Measurements from ENCODE around the gene HSD17B12.

The HSD17B12 gene

DNA sequence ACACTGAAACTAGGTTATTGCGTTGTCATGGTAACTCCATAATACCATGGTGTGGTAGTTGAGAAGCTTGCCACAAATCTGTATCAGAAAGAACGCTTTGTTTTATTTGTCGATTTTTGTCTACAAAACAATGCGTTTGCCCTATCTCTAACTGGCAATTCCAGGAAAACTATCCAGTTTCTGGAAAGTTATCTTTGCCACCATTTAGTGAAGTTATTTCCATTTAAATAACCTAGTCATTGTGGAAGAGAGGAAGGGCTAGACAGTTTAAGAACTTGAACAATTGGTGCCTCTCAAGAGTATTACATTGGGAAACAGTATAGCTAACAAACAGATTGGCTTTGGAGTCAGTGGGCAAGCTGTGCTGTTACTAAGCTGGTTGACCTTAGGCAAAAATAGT, 7.9 kb downstream of the HSD17B12 start:
- no peak for DNase-seq (ENCODE audit: low spot score)

DNA sequence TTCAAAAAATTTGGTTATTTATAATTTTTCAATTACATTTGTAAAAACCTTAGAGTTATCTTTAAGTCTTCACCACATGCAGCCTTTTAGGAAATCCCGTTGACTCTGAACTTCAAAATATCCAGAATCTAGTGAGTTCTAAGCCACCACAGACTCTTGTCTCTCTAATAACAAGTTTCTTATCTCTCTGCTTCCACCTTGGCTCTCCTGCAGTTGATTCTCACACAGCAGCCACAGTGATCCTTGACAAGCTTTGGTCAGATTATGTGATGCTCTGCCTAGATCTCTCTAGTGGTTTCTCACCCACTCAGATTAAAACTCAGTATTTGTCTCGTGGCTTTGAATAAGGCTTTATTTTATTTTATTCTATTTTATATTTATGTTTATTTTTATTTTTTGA, 8.6 kb downstream of the HSD17B12 start:
- no peak for DNase-seq (ENCODE audit: low spot score)

DNA sequence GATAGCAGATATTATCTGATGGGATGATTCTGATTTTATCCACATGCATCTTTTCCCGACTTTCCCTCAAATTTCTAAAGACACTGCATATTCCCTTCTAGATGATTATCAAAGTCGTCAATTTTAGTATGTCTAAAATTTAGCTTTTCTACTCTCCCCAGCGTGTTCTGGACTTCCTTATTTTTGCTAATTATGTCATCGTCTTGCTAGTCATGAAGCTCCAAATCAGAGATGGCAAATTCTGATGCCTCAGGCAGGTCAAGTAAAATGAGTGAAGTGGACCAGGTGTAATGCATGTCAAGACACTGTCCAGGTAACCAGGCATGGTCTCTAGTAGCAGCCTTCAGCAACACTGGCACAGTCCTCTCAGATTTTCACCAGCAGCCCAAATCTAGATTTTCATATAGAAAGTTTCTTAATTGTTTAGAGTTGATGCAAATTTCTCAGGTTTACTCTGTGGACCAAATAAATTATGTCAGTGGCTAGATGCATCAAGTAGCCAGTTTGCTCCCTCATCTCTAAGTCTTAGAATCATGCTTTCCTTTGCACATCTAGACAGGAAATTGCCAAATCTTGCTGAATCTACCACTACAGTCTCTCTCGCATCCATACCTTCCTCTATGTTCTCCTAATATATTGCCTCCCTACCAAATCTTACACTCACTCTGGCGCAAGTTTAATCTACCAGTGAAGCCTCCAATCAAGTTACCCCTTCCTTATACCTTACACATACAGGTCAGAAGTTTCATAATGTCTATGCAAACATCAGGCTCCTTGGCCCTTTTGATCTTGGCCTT, 10.6 kb downstream of the HSD17B12 start:
- no peak for DNase-seq (ENCODE audit: low spot score)

DNA sequence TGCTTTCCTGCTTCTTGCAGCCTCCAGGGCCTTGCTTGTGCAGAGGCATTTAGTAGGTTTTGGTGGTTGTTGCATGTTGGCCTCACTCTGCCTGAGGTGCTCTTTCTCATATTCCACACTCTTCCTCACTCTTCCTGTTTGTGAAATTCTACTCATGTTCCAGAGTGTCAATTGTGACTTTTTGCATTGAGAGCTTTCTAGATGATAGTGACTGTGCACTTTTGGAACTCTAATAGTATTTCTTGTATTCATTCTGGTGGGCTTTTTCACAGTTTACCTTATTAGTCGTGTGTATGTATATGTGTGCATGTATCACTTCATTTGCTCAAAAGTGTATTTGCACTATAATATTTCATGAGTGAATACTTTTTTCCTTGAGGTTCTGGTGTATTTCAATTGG, 11.3 kb downstream of the HSD17B12 start:
- DNase-seq (ENCODE audit: low spot score): no peak

DNA sequence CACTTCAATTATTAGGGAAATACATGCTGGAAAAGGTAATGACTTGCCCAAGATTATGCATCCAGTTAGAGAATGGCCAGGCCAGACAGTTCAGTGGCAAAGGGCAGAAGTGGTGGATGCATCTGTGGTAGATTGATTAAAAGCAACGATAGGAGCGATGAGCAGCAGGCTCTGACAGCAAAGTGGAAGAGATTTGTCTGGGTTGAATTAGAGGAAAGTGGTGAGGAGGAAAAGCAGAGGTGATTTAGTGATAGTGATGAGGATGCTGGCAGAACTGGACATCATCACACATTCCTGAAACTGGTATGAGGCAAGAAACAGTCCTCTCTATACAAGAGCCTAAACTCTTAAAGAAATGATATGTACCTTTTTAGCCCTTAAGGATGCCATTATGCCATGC, 12.5 kb downstream of the HSD17B12 start:
- no peak for DNase-seq (ENCODE audit: low spot score)

DNA sequence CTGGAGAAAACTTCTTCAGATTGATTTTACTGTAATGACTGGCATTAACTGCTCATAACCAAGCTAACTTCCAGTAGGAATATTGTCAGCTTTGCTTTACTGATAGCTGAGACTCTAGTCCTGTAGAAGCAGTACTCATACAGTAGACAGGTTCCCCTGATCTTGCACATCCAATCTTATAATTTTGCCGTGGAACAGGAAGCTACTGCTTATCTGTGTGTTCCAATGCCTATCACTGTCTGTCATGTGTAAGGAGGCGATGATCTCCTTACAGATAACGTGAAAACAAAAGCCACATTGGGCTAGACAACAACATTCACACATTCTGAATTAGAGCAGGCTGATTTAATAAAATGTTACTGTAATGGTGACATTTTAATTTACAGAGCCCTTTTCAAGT, 13.2 kb downstream of the HSD17B12 start:
- no peak for DNase-seq (ENCODE audit: low spot score)

DNA sequence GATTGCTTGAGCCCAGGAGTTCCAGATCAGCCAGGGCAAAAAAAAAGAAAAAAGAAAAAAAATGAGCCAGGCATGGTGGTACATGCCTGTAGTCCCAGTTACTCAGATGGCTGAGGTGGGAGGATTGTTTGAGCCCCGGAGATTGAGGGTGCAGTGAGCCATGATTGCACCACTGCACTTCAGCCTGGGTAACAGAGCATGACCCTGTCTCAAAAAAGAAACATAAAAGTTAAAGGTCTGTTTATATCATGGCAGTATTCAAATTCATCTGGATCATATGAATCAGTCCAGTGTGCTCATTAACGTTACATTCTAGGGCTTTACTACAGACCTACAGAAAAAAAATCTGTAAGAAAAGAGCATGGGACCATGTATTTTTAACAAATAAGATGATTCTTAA, 13.9 kb downstream of the HSD17B12 start:
- no peak for DNase-seq (ENCODE audit: low spot score)

DNA sequence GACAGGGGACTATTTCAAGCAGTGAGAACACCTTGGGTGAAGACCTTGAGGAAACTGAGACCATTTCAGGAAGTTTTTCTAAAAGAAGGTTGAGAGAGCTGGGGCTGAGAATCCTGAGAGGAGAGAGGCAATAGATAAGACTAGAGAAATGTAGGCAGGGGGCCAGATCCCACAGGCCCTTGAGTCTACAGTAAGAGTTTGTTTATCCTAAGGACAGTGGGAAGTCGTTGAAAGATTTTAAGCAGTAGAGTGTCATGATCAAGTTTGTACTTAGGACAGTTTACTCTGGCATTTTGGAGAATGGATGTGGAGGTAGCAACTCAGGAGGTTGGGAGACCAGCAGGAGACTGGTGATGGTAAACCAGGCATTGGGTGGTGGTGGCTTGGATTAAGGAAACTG, 17.1 kb downstream of the HSD17B12 start:
- DNase-seq (ENCODE audit: low spot score): no peak

DNA sequence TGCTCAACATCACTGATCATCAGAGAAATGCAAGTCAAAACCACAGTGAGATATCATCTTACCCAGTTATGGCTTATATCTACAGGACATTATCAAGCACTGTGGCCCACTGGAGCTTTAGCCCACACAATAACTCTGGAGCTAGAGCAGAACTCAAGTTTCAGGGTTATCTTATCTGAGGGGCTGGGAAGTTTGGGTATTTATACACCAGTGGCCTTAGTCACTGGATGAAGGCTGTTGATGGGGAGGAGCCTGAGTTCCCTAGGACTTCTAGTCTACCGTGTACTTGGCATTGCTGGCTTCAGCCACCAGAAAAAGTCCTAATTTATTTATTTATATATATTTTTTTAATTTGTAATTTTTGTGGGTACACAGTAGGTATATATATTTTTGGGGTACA, 19.3 kb downstream of the HSD17B12 start:
- no peak for DNase-seq (ENCODE audit: low spot score)

DNA sequence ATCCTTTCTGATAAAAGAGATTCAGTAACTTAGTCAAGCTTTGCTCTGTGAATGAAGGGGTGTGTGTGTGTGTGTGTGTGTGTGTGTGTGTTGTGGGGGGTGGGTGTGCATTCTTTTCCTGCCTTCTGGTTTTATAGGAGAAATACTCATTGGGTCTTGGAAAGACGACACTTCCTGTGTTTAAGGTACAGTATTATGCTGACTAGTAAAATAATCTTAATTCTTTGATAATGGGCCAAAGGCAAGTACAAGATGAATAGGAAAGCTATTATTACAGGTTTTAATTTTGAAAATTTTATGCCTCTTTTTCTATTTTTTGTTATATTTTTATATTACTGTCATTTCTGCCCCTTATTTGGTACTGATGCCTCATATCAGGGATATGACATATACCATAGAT, 26.1 kb downstream of the HSD17B12 start:
- DNase-seq (ENCODE audit: low spot score): no peak

DNA sequence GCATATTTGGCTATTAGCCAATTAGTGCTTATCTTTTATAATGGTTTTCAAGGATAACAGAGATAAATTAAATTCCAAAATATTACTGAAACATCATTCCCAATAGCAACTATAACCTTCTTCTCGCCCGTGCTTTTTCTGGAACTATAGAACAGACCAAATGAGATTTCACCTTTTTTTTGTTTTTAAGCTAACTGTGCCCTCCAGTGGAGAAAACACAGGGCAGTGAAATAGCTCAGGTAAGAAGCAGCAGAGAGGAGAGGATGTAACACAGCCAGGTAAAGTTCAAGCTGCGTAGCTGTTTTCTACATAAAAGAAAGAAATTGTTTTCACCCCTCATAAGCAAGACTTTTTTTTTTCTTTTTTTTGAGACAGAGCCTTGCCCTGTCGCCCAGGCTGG, 28.2 kb downstream of the HSD17B12 start:
- no peak for DNase-seq (ENCODE audit: low spot score)

DNA sequence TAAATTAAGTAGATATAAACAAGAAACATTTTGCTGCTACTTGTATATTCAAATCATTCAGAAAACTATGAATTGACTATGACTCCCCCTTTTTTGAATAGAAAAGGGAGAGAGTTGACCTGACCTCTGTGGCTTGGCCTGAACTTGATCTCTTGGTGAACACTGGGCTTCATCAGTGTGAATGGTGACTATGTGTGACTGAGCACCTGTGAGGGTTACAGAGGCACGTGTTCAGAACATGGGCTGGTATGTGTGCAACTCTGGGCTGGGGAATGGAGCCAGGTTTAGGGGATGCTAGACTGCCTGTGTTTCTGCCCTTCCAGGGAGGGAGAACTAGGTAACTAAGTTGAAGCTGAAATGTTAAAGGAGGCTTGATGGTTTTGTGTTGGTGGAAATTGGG, 29.2 kb downstream of the HSD17B12 start:
- DNase-seq (ENCODE audit: low spot score): no peak

DNA sequence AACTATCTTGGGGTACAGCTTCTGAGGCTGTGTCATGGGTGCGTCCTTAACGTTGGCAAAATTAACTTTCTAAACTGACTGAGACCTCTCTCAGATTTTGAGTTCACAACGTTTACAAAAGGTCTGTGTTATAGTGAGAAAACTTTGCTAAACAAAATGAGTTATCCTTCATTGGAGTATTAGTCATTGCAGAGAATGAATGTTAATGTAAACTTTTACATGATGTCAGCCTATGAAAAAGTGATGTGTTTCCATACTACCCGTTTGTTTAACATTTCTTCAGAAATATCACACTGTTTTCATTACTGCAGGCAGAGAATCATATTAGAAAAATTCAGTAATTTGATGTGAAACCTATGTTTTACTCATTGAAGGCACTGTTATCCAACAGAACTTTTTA, 32.1 kb downstream of the HSD17B12 start:
- DNase-seq (ENCODE audit: low spot score): no peak

DNA sequence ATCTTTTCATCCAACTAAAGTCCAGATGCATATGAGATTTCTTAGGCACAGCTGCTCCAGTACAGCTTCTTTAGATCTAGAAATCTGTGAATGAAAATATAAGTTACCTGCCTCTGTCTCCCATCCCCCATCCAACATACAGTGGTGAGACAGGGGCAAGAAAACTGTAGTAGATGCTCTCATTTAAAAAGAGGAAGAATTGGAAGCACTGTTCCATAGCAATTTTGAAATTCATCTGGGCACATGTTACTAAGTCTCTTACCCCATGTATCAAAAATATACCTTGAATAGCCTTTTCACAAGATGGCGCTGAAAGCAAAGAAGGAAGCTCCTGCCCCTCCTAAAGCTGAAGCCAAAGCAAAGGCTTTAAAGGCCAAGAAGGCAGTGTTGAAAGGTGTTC, 37.8 kb downstream of the HSD17B12 start:
- no peak for DNase-seq (ENCODE audit: low spot score)

DNA sequence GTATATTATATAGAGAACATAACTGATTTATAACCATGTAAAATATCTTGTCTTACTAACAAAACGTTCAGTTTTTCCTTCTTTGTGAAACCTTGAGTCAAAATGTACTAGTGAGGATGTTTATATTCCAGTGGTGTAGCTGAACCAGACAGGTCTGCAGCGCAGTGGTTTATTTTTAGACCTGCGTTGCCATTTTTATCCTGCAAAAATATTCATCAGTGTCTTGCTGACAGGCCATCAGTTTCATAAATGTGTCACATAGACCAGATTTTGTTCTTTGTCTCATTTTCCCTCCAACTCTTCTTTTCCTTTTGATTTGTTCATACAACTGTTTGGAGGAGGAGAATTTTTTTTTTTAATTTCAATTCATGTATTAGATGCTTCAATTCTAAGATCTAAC, 43.1 kb downstream of the HSD17B12 start:
- DNase-seq (ENCODE audit: low spot score): no peak

DNA sequence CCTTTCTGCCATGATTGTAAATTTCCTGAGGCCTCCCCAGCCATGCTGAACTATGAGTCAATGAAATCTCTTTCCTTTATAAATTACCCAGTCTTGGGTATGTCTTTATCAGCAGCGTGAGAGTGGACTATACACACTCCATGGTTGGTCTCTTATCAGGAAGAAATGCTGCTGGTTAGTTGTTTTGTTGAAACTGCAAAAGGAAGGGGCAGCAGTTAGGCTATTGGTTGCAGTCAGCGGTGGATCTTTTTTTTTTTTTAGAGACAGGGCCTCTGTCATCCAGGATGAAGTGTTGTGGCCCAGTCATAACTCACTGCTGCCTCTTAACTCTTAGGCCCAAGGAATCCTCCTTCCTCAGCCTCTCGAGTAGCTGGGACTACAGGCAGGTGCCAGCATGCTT, 51.7 kb downstream of the HSD17B12 start:
- no peak for DNase-seq (ENCODE audit: low spot score)

DNA sequence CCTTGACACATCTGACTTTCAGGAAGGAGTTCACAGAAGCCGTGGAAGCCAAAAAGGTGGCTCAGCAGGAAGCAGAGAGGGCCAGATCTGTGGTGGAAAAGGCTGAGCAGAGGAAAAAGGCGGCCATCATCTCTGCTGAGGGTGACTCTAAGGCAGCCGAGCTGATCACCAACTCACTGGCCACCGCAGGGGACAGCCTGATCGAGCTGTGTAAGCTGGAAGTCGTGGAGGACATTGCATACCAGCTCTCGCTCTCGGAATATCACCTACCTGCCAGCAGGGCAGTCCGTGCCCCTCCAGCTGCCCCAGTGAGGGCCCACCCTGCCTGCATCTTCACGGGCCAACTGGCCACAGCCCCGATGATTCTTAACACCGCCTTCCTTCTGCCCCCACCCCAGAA, 53.7 kb downstream of the HSD17B12 start:
- DNase-seq (ENCODE audit: low spot score): no peak

DNA sequence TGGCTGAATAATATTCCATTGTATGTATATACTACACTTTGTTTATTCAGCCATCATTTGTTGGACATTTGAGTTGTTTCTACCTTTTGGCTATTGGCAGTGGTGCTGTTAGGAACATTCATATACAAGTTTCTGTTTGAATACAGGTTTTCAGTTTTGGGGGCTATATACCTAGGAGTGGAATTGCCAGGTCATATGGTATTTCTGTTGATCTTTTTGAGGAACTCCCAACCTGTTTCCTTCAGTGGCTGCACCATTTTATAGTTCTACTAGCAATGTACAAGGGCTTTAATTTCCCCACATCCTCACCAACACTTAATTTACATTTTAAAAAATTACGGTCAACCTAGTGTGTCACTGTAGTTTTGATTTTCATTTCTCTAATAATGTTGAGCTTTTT, 54.6 kb downstream of the HSD17B12 start:
- DNase-seq (ENCODE audit: low spot score): no peak

DNA sequence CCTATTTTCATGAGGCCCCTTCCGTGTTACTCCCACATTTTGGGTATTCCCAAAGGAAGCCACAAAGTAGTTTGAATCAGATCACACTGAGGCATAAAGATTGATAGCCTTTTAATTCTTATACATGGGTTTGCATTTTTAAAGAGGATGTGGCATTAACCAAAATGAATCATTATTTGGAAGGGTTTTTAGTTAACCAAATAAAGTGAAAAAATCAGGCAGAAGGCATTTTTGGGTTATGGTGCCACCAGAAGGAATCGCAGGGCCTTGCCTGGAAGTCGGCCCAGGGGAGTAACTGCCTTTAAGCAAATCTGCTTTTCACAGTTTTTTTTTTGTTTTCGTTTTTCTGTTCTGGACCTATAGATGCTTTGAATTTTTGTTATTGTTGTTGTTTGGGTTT, 55.4 kb downstream of the HSD17B12 start:
- no peak for DNase-seq (ENCODE audit: low spot score)

DNA sequence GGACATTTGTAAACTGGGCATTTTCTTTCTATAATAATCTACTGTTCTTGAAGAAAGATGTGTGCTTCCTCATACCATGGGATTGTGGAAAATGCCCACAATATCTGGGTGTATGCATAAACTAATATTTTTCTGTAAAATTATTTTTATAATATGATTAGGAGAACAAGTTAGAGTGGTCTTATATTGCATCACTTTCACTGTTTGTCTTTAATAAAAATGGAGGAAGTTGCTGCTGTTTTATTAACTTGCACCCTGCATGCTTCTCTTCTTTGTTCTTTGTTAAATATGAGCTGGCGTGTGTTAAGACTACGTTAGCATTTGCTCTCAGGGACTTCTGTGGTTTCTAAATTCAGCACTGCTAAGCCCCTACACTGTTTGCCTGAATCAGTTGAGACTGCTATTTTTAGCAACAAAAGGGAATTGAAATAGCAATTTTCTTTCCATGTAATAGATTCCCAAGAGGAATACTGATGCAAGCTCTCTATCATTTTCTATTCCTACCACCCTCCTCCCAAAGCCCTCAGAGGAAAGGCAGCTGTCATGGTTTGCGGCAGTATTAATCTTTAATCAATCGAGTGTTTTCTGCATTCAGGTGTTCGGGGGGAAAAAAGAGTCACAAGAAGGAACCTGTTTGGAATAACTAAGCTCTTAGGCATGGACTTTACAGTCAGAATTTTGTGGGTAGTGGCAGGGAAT, 56.1 kb downstream of the HSD17B12 start:
- no peak for DNase-seq (ENCODE audit: low spot score)

DNA sequence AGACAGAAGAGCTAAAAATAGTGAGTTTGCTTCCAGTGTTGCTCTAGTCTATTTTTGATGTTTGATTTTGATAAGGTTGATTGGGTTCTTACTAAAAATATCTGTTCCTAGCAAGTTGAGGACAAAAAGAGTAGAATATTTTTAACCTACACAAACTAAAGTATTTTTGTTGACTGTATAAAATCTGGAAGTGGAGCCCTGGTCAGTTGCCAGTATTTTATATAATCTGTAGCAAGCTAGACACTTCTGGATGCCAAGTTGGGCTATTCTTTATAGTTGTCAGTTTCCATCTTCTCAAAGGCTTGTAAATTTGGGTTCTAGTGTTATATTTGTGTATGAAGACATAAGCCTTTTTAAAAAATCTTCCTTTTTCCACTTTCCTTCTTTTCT, 56.7 kb downstream of the HSD17B12 start:
- DNase-seq (ENCODE audit: low spot score): no peak

DNA sequence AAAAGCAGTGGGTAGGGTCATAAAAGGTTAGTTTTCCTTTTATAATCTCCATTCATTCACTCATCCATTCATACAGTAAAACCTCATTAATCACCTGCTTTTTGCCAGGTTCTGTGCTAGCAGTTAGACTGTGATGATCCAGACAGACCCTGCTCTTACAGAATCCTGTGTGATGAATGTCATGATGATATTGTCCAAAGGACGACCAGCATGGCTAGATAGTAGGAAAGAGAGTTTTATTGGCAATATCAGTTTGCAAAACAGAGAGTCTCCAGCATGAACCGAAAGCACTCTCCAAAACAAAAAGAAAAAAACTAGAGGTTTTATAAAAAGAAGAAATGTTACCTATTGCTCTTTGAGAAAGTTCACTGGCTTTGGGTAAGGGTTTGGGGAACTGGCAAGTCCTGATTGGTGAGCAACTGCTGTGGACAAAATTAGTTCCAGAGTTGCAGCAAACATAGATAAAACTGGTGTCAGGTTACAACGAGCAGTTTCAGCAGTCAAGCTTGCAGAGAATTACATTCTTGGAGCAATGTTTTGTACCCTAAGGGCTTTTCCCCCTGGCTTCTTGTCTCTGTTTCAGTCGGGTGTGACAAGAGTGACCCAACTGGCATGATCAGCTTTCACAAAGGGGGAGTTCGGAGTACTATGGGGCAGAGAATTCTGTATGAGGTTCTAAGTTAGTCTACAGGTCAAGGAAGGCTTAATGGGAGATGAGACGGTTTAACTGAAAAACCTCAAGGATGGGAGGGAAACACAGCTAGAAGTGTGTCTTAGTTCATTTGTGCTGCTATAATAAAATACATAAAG, 58.3 kb downstream of the HSD17B12 start:
- no peak for DNase-seq (ENCODE audit: low spot score)

DNA sequence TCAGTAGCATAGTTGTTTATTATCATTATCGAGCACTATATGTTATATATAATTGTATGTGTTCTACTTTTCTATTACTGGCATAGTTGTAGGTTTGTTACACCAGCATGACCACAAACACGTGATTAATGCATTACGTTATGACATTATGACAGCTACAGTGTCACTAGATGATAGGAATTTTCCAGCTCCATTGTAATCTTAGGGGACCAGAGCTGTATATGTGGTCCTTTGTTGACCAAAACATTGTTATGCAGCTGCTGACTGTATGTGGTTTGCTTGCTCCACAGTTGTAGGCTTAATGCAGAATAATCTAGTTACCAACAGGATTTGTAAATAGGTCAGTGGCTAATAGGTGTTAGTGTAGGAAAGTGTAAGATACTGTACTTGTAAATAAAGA, 66.1 kb downstream of the HSD17B12 start:
- DNase-seq (ENCODE audit: low spot score): peak; percentile 9

All from hematopoietic multipotent progenitor cell treated with erythropoietin and hydrocortisone succinate and interleukin-3 and kit ligand, for 17 days (in vitro differentiated cells).